HG03025 (cell line): ENCODE results near the gene BCAN.

Source experiments
- ATAC-seq: cut with Tn5 transposase; IDR thresholded peaks from one replicate; pipeline ENCODE4 v1.9.1; 2021; ENCODE audit warnings: mild to moderate bottlenecking, moderate library complexity; ENCODE audit not compliant: unreplicated experiment, low FRiP score

The BCAN gene

DNA sequence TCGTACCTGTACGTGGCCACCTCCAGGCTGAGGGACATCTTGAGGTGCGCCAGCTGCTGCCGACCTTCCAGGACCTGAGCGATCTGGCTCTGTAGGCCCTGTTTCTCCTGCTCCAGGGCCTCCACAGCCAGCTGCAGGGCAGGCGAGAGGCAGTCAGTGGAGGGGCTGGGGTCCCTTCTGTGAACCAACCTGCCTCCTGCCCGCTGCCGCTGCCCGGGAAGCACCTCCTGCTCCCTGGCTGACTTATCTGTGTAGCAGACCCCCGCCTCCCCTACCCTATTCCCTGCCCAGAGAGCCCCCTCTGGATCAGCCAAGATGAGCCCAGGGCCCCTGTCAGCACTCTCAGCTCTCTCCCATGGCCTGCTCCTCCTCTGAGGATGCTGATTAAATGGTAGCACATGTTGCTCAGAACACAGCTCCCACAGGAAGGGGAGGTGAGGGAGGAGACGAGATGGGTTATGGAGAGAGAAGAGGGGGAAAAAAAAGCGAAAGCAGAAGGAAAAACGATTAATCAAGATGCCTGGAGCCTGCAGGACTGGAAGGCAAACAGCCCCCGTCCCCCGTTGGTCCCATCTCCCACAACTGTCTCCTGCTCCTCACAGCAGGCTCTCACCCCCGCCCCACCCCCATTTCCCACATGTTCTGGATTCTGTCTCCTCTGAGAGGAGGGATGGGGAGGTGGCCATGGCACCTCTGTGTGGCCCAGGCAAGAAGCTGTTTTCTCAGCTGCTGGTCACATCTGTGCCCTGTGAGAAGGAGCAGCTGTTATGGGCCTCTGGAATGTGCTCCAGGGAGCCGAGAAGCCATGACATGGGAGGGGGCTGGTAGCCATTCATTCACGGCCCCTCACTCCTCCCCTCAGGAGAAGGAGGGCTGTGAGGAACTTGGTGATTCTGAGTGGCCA lies 33.5 kb downstream of the BCAN start:
- ATAC-seq = no peak

DNA sequence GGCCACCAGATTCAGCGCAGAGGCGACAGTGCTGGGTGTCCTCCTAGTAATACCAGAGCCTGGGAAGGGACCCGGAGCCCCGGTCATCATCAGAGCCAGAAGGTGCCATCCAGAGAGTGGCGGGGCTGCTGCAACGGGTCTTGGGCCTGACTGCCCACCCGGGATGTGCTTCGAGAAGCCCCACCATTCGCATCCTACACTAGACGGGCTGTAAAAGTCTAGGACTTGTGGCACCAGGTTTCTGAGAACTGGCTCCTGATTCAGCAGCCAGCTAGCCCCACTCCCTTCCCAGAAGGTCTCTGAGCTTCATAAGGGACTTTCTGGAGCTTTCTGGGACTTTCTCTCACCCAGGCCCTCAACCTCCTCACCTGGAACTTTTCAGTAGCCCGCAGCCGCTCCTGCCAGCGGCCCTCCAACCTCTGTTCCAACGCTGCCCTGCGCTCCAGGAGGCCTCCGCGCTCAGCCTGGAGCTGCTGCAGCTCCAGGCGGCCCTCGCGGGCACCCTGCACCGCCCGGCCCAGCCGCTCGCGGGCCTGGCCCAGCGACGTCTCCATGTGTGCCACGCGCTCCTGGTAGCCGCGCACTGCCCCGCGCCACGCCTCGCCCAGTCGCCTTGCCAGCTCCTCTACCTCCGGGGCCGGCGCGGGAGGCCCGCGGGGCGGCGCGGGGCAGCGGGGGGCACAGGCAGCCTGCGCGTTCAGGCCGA lies 34.4 kb downstream of the BCAN start:
- no peak for ATAC-seq

DNA sequence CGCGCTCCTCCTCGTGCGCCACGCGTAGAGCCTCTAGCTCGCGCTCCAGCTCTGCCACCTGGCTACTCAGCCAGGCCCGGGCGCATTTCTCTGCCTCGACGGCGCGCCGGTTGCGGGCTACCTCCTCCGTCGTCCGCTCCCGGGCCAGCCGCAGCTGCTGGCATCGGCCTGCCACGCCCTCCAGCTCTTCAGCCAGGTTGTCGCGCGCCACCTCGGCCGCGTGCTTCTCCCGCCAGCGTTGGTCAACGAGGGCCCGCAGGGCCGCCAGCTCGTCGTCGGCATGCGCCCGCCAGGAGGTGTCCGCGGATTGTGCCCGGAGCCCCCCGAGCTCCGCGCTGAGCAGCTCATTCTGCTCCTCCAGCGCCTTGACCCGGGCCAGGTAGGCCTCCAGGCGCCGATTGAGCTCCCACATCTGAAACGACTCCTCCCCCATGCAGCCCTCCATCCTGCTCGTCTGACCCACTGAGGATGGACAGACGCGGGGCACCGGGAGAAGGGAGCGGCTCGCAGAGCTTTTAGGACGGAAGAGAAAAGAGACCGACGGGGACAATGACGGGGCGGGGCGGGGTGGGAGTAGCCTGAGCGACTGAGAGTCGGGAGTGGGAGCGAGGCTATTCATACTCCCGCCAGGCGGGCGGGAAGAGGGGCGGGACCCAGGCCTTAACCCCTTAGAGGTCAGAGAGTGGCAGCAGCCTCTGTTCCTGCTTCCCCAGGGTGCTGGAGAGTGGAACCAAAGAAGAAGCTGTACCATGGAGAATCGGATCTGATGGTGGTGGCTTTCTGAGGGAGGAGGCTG lies 35.1 kb downstream of the BCAN start, which contains the start of gene NES:
TSS of gene NES (minus strand) at position 588 of the 796 bp plus-strand sequence. CDS start at position 445, 143 bp downstream.
- ATAC-seq = no peak

DNA sequence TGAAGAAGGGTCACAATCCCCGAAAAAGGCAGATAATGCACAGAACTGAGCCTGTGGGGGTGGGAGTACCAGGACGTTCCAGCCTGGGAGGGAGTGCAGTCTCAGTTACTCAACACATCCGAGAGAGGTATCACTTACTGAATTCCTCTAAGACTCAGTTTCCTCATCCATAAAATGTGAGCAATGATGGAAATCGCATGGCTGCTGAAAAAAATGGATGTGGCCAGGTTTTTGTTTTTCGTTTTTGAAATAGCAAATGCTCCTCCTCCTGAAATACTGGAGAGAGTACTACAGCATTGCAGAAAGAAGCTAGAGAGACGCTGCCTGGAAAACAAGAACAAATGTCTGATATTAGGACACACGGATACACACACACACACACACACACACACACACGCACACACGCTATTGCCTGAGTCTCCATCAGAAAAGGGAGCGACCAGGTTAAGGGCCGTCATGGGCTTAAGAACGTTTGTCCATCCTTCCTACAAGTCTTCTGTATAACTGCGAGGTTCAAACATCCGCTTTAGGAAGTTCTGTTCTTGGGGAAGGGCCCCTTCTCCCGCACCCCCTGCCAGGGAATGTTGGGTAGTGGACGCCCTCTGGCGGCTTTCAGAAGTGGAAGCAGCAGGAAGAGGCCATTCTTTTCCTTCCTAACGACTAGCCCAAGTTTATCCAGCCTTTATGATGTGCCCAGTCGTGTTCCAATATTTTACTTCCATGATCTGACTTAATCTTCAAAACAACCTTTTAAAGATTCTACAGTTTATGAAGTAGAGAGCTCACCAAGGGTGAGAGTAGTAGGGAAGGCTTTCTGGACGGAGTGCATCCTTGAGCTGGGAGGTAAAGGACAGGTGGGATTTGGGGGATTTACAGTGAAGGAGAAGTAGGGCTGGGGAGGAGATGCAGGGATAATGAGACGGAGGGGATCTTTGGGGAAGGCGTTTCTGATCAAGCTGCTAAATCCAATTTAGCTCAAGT lies 36.0 kb downstream of the BCAN start:
- ATAC-seq = no peak

DNA sequence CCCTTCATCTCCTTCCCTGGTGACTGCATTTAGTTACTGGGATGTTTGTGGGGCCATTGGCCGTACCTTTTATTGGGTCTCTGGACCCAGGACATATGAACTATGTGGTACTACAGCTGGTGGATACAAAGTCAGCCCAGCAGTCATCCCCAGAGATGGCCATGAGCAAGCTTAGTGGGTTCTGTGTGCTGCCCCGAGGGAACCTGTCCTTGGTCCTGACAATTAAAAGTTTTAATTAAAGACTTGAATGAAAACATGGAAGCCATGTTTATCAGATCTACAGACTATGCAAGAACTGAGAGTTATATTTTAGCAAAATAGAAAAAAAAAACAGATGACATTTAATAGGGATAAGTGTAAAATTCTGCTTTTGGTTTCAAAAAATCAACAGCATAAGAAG lies 38.1 kb downstream of the BCAN start:
- no peak for ATAC-seq

DNA sequence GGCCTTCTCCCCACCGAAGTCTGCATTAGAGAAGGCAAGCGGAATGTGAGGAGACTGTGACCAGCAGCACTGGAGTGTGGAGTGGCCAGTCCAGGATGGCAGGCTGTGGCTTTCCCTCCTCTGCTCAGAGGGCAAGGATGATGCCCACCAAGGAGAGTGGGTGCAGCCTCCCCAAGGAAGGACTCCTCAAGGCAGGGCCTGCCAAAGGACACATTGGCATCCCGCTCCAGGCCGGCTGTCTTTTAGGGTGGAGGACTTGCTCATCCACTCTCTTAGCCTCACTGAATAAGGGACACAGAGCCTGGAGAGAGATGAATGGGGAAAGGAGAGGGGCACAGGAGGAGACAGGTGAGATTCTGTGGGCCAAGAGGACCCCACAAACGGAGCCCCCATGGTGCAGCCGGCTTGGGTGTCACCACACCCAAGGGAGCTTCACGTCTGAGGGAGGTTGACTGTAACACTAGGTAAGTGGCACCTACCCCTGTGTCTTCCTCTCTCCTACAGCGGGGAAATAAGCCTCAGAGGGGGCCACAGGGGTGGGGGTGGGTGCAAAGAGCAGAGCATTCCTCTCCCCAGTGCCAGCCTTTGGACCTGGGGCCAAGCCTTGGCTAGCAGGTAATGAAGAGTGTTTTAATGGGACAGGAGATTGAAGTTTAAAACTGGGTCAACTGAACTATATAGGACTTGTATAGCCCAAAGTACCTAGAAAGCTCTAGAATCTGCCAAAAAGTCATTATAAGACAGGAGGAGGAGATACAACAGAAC lies 39.5 kb downstream of the BCAN start:
- no peak for ATAC-seq

DNA sequence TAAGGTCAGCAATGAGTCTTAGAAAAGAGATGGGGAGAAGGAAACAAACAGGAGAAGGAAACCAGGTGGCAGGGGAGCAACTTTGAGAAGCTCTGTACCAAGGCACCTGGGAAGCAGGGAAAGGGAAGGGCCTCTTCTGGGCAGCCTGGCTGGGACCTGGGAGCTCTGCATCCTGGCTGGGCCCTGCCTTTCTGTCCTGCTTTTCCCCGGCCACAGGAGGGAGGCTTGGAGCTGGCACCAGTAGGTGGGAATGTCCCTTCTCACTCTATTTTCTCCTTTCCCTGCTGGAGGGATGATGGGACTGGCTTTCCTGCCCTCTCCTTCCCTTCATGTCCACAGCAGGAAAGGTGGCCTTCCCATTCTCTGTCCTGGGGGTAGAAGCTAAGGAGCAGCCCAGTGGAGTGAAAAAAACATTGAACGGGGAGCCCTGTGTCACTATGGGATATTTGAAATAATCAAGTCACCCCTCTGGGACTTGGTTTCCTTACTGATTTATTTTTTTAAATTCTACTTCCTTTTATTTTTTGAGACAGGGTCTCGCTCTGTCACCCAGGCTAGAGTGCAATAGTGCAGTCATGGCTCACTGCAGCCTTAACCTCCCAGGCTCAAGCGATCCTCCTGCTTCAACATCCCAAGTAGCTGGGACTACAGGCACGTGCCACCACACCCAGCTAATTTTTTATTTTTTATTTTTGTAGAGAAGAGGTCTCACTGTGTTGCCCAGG lies 40.4 kb downstream of the BCAN start:
- no peak for ATAC-seq

DNA sequence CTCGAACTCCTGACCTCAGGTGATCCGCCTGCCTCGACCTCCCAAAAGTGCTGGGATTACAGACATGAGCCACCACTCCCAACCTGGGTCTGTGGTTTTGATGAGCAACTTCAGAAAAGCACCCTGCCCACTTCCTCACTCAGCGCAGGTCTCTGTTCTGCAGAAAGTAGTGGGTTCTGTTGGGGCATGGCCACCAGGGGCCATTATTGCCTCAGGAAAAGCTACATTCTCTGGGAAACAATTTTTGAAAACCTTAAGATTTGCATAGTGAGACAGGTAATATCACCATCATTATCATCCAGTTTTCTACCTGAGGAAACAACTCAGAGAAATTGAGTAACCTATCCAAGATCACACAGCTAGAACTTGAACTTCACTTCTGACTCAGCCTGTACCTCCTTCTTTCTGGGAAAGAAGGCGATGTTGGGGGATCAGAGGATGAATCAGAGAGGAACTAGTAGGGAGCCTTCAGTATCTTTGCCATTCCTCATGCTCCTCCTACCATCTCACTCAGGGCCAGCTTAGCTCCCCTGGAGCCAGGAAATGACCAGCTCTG lies 42.4 kb downstream of the BCAN start:
- ATAC-seq = no peak

DNA sequence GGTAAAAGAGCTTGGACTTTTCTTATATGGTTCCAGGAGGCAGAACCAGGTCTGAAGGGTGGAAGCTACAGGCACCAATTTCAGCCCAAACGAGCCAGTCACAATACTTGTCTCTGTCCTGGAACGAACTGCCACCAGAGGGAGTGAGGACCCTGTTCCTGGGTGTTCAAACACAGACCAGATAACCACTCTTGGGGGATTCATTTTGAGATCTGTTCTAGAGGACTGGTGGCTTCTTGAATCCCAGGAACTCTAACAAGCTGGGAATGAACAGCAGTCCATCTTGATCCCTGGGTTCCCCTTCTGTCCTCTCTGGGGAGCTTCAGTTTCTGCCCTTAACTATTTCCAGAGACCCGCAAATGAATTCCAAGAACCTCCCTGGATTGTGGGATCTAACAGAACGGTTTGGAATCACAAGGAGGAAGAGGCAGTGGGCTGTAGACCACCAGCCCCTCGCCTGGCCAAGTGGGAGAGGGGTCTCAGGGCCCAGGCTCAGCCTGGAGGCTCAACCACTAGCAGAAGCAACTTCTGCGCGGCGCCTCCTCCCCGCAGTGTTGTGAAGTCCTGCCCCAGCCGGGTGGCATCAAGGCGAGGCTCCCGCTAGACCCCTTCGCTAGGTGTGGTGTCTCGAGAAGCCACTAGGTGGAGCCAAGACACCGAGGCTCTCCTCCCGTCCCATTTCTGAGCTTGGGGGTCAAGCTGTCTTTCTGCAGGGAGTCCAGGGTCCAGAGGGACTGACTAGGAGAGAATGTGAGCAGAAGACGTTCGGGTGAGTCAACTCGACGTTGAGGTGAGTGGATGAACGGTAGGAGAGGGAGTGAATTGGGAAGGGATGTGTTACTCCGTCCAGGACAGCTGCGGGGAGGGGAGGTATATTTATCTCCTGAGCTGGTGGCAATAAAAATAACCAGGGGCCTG lies 47.4 kb downstream of the BCAN start:
- no peak for ATAC-seq

DNA sequence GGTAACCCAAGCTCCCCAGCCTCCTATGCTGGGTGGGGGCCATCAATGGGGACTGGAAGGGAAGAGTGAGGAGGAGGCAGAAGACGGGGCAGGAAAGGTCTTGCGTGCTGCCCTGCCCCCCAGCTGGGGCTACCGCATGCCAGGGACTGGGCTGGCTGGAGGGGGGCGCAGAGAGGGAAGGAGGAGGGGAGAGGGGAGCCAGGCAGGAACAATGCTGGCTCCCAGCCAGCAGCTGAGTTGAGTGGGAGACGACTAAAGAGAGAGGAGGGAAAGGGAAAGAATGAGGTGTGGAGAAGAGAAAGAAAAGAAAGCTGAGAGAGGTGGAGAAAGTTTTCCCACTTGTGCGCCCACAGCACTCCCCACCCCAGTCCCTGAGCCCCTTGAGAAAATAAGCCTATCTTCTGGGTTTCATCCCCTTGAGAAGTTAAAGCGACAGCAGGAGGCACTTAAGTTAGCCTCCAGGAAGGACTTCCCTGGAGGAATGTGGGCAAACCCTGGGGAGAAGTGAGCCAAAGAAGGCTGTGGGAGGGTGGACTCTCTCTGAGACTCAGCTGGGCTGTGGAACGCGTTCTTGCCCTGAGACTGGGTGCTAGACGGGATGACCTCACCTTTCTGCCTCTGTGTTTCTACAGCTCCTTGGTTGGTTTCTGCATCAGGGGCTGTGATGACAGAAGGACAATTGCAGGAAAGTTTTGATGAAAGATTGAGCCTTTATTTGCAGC lies 48.2 kb downstream of the BCAN start:
- ATAC-seq = no peak

DNA sequence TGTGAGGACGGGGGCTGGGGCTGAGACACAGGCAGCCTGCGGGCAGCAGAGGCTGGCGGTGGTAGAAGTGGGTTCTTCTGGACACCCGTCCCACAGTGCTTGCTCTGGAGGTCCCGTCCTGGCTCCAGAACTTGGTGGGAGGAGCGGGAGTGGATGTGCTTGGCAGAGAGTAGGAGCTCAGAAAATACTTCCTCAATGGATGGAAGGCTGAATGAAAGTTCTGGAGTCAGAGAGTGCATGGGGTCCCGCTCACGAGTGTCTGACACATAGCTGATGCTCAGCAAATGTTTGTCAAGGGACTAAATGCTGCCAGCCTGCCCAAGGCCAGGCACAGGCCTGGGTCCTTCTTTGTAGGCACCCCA lies 48.7 kb downstream of the BCAN start:
- ATAC-seq = no peak

DNA sequence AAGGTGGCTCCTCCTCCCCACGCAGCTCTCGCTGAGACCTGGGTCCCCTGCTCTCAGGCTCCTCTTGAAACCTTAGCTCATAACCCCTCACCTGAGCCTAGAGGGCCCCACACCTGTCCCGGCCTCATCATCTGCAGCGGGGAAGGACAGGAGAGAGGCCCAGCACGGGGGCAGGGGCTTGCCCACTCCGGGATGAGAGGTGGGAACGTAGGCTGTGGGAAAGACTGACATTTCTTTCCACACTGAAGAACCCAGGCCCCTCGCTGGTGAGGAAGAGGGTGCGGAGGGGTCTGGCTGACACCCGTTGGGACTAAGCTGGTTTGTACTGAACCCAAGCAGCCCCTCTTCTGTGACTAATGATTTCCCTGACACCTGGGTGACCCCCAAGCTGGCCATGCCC lies 49.3 kb downstream of the BCAN start:
- ATAC-seq = no peak

DNA sequence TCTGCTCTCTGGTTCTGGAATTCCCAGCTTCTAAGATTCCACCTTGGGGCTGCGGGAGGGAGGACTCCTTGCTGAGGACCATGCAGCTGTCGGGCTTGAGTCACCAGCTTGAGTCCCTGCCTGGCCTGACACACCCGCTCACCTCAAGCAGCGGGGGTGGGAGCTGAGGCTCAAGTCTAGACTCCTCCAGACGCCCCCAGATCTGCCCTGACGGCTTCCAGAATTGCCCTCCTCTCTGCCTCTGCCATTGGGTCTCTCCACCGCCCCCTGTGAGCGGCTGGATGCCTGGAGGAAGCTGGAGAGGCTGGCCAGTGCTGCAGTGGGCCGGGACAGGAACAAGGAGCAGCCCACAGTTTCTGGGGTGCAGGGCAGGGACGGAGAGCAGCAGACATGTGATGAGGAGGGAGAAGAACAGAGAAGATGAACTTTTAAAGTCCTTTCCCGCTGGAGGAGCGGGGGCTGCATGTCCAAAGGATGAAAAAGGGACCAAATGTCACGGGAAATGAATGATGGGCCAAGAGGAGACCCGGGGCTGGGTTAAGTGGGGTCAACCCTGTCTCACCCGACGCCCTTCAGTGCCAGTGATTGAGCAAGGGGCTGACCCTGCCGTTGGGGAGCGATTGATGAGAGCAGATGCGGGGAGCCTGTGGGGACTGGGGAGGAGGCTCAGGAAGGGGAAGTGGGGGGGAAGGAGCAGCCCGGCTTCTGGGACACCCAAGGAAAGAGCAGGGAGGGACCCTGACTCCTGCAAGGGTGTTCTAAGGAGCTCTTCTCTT lies 49.9 kb downstream of the BCAN start:
- no peak for ATAC-seq

DNA sequence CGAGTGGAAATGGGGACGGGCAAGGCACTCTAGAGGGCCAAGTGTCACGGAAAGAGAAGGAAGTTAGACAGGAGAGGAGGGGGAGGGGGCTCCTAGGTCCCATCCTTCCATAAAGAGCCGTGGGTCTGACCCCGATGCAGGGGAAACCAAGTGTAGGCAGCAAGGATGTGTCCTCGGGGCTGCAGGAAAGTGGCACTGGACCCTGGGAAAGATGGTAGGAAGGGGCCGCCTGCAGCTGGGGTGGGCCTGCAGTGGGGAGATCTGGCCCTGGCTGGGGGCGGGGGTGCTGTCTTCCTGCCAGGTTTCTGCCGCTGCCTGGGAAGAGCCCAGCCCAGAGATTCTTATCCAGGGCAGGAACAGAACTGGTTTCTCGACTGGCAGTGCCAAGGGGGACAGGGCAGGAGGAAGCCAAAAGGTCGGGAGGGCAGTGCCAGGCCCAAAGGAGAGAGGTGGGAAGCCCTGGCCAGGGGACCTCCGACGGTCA lies 50.6 kb downstream of the BCAN start:
- ATAC-seq = no peak

DNA sequence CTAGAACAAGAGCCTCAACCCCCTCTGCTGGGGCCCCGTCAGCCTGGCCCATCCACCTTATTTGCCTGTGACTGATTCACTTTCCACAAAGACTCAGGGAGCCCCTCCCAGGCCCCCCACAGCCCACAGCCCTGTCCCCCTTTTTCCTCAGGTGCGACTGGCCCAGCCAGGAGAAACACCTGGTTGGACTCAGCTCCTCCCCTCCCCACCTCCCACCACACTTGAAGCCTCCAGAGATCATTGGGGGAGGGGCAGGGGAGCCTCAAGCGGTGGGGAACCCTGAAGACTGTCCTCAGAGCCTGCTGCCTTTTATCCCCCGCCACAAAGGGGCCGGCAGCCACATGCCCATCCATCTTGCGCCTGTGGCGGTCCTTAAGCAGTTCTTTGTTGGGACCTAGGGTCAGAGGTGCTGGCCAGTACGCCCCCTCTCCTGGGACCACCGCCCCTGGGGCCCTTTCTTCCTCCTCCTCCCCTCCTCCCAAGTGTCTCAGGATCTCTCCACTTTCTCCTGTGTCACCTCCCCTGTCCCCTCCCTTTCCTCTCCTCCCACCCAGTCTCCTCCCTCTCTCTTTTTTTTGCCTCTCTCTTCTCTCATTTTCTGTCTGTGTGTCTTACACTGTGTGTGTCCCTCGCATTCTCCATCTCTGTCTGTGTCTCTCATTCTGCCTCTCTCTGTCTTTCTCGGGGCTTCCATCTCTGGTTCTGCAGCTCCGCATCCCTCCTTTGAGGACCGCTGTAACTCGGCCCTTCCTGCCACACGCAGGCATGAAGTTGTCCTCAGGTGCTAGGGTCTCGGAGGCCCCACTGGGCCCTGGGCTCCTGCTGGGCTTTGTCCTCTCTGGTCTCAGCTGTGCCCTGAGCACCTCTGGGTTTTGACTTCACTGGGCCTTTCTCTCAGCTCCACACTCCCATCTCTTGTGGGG lies 51.3 kb downstream of the BCAN start:
- no peak for ATAC-seq
